Neural cell (in vitro differentiated cells): ENCODE results near the gene METTL6. TPM values are rescaled to one million over a fixed set of nuclear protein-coding genes. Genes with fewer than 3 reads are reported as not detected.

Source experiments
- H2AFZ ChIP-seq: fragments of 200-600, 300-800 bp; sonication (generic), shearing (Covaris generic); 2 replicates; pipeline ENCODE4 v1.6.0; 2014; ENCODE audit warnings: low read depth, mild to moderate bottlenecking, antibody characterized with exemption, low read length, moderate library complexity
- H3F3A ChIP-seq: fragments of 200-600 bp; shearing (Covaris generic); 2 replicates; pipeline ENCODE4 v1.6.1; 2016; ENCODE audit warnings: mild to moderate bottlenecking, moderate library complexity, mixed read lengths, antibody characterized with exemption, low read length; ENCODE audit not compliant: insufficient read depth, poor library complexity, severe bottlenecking
- H3K27ac ChIP-seq: fragments of 200-600, 300-800 bp; sonication (generic), shearing (Covaris generic); 2 replicates; pipeline ENCODE4 v1.5.1; 2014; ENCODE audit warnings: mild to moderate bottlenecking, low read length, moderate library complexity
- H3K27me3 ChIP-seq: fragments of 300-800, 200-600 bp; sonication (generic), shearing (Covaris generic); 2 replicates; pipeline ENCODE4 v1.6.0; 2014; ENCODE audit warnings: mild to moderate bottlenecking, low read depth, low read length, moderate library complexity; ENCODE audit not compliant: insufficient read depth
- H3K36me3 ChIP-seq: fragments of 300-800, 200-600 bp; sonication (generic), shearing (Covaris generic); 2 replicates; pipeline ENCODE4 v1.5.1; 2014; ENCODE audit warnings: mild to moderate bottlenecking, antibody characterized with exemption, low read length, moderate library complexity; ENCODE audit not compliant: insufficient read depth
- H3K4me2 ChIP-seq: fragments of 300-800, 200-600 bp; sonication (generic), shearing (Covaris generic); 2 replicates; pipeline ENCODE4 v1.6.0; 2014; ENCODE audit warnings: mild to moderate bottlenecking, low read length
- H3K4me3 ChIP-seq: fragments of 300-800, 200-600 bp; sonication (generic), shearing (Covaris generic); 2 replicates; pipeline ENCODE4 v1.5.1; 2014; ENCODE audit warnings: mild to moderate bottlenecking, low read length, moderate library complexity
- H3K79me2 ChIP-seq: fragments of 200-600 bp; shearing (Covaris generic); replicated peaks from 2 replicates; pipeline ENCODE4 v1.6.0; 2014; ENCODE audit warnings: mild to moderate bottlenecking, low read length, moderate library complexity; ENCODE audit not compliant: insufficient read depth
- H3K9ac ChIP-seq: fragments of 300-800, 200-600 bp; sonication (generic), shearing (Covaris generic); 2 replicates; pipeline ENCODE4 v1.6.1; 2016; ENCODE audit warnings: mild to moderate bottlenecking, low read length, mixed read lengths
- H3K9me2 ChIP-seq: fragments of 200-600 bp; shearing (Covaris generic); 2 replicates; pipeline ENCODE4 v1.6.1; 2016; ENCODE audit warnings: mild to moderate bottlenecking, low read length, mixed read lengths; ENCODE audit not compliant: insufficient read depth
- H3K9me3 ChIP-seq: fragments of 200-600, 300-800 bp; sonication (generic), shearing (Covaris generic); 2 replicates; pipeline ENCODE4 v1.6.1; 2016; ENCODE audit warnings: mild to moderate bottlenecking, mixed run types, low read length, moderate library complexity, mixed read lengths
- H4K20me1 ChIP-seq: fragments of 200-600 bp; shearing (Covaris generic); 2 replicates; pipeline ENCODE4 v1.6.1; 2016; ENCODE audit warnings: mild to moderate bottlenecking, mixed run types; ENCODE audit not compliant: insufficient read depth
- CTCF ChIP-seq: fragments of 450-650 bp; IDR thresholded peaks from 2 replicates; pipeline ENCODE4 v1.5.1; 2014; ENCODE audit warnings: antibody characterized with exemption, mild to moderate bottlenecking, moderate library complexity; ENCODE audit not compliant: poor library complexity, severe bottlenecking
- EP300 ChIP-seq: fragments of 450-650 bp; conservative IDR thresholded peaks from 2 replicates; pipeline ENCODE4 v1.6.1; 2014; ENCODE audit warnings: antibody characterized with exemption, mild to moderate bottlenecking, moderate library complexity; ENCODE audit not compliant: poor library complexity, severe bottlenecking
- EZH2 ChIP-seq: fragments of 200-600, 300-800 bp; shearing (Covaris generic), sonication (generic); IDR thresholded peaks from 2 replicates; pipeline ENCODE4 v1.6.1; 2014; ENCODE audit warnings: antibody characterized with exemption, low read length, borderline replicate concordance, mild to moderate bottlenecking; ENCODE audit not compliant: insufficient read depth, poor library complexity, severe bottlenecking
- MXI1 ChIP-seq: fragments of 450-650 bp; conservative IDR thresholded peaks from 2 replicates; pipeline ENCODE4 v1.6.1; 2014; ENCODE audit warnings: antibody characterized with exemption, mild to moderate bottlenecking; ENCODE audit not compliant: poor library complexity, severe bottlenecking
- POLR2AphosphoS5 ChIP-seq: IDR thresholded peaks from 2 replicates; pipeline ENCODE4 v1.6.1; 2012
- RAD21 ChIP-seq: fragments of 450-650 bp; conservative IDR thresholded peaks from 2 replicates; pipeline ENCODE4 v1.6.1; 2014; ENCODE audit warnings: antibody characterized with exemption, mild to moderate bottlenecking, moderate library complexity
- SMC3 ChIP-seq: fragments of 450-650 bp; conservative IDR thresholded peaks from 2 replicates; pipeline ENCODE4 v1.6.1; 2014; ENCODE audit warnings: antibody characterized with exemption, mild to moderate bottlenecking, moderate library complexity; ENCODE audit not compliant: poor library complexity
- TAF1 ChIP-seq: IDR thresholded peaks from 2 replicates; pipeline ENCODE4 v1.6.1; 2012; ENCODE audit warnings: low read depth
- polyA plus RNA-seq: library from polyadenylated mRNA; depleted of rRNA; stranded (reverse); fragments of >200 nt; gene quantifications from 2 replicates; pipeline ENCODE4 v1.2.3, GENCODE V29; 2014
- TF ChIP-seq, protein P1 (sequence below): IDR thresholded peaks from 2 replicates; pipeline ENCODE4 v1.6.1; 2012; ENCODE audit warnings: borderline replicate concordance

Gene METTL6
- polyA plus RNA-seq, 1 donor from 2014 or later: 60.8 TPM

- H3K36me3 ChIP-seq: no peaks in the 10 kb centered on the region
- no peaks in the 10 kb centered on the region for H3F3A ChIP-seq
- TF ChIP-seq CTCF (no peak), RAD21 (no peak), TAF1 (no peak)
- H3K79me2 ChIP-seq: no peaks in the 10 kb centered on the region
- H3K9me2 ChIP-seq: no peaks in the 10 kb centered on the region
- no peaks in the 10 kb centered on the region for H3K27me3 ChIP-seq
- no peak overlapping the region for H2AFZ ChIP-seq
- no peaks in the 10 kb centered on the region for H4K20me1 ChIP-seq
- no peak overlapping the region for H3K27ac ChIP-seq
- H3K4me3 ChIP-seq: no peak overlapping the region
- no peaks in the 10 kb centered on the region for H3K9me3 ChIP-seq
- H3K4me2 ChIP-seq: no peak overlapping the region
- H3K9ac ChIP-seq: no peak overlapping the region
Observed at GRCh38 chr3:15470849-15471248, 43.5 kb upstream of the METTL6 start.

- no peaks in the 10 kb centered on the region for H3K9me3 ChIP-seq
- TF ChIP-seq POLR2AphosphoS5 (no peak), EZH2 (no peak), TAF1 (no peak), CTCF (no peak), RAD21 (no peak), SMC3 (no peak), EP300 (no peak), MXI1 (no peak)
- TF ChIP-seq, protein P1, sequence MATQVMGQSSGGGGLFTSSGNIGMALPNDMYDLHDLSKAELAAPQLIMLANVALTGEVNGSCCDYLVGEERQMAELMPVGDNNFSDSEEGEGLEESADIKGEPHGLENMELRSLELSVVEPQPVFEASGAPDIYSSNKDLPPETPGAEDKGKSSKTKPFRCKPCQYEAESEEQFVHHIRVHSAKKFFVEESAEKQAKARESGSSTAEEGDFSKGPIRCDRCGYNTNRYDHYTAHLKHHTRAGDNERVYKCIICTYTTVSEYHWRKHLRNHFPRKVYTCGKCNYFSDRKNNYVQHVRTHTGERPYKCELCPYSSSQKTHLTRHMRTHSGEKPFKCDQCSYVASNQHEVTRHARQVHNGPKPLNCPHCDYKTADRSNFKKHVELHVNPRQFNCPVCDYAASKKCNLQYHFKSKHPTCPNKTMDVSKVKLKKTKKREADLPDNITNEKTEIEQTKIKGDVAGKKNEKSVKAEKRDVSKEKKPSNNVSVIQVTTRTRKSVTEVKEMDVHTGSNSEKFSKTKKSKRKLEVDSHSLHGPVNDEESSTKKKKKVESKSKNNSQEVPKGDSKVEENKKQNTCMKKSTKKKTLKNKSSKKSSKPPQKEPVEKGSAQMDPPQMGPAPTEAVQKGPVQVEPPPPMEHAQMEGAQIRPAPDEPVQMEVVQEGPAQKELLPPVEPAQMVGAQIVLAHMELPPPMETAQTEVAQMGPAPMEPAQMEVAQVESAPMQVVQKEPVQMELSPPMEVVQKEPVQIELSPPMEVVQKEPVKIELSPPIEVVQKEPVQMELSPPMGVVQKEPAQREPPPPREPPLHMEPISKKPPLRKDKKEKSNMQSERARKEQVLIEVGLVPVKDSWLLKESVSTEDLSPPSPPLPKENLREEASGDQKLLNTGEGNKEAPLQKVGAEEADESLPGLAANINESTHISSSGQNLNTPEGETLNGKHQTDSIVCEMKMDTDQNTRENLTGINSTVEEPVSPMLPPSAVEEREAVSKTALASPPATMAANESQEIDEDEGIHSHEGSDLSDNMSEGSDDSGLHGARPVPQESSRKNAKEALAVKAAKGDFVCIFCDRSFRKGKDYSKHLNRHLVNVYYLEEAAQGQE: no peak
- no peaks in the 10 kb centered on the region for H3K9me2 ChIP-seq
- no peak overlapping the region for H3K27ac ChIP-seq
- H3F3A ChIP-seq: no peaks in the 10 kb centered on the region
- H3K27me3 ChIP-seq: no peaks in the 10 kb centered on the region
- no peaks in the 10 kb centered on the region for H3K36me3 ChIP-seq
- H3K79me2 ChIP-seq: no peaks in the 10 kb centered on the region
- no peak overlapping the region for H2AFZ ChIP-seq
- no peak overlapping the region for H3K9ac ChIP-seq
- no peaks in the 10 kb centered on the region for H4K20me1 ChIP-seq
- H3K4me3 ChIP-seq: no peak overlapping the region
- no peak overlapping the region for H3K4me2 ChIP-seq
Observed at GRCh38 chr3:15470261-15470660, 42.9 kb upstream of the METTL6 start.
